Measurements from ENCODE around the gene TMEM271.

TMEM271 gene

DNA sequence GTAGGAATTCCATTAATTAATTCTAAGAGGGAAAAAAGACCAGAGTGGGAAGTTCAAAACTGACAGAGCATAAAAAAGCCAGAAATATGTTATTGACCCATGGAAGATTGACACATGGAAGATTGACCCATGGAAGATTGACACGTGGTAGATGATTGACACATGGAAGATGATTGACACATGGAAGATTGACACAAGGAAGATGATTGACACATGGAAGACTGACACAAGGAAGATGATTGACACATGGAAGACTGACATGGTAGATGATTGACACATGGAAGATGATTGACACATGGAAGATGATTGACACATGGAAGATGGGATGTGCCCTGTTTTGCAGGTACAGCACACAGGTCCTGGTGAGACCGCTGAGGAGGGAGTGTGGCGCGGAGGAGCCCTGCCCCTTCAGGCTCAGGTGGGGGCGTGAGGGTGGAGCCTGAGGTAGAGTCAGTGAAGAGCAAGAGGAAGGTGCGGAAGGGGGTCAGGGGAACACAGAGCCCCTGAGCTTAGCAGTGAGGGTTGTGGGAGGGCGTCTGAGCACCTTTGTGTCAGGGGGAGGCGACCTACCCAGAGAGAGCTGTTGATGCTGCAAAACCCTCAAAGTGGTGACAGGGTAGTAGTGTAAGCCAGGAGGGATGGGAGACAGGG lies 33.4 kb upstream of the TMEM271 start:
- TF ChIP-seq, protein P1, sequence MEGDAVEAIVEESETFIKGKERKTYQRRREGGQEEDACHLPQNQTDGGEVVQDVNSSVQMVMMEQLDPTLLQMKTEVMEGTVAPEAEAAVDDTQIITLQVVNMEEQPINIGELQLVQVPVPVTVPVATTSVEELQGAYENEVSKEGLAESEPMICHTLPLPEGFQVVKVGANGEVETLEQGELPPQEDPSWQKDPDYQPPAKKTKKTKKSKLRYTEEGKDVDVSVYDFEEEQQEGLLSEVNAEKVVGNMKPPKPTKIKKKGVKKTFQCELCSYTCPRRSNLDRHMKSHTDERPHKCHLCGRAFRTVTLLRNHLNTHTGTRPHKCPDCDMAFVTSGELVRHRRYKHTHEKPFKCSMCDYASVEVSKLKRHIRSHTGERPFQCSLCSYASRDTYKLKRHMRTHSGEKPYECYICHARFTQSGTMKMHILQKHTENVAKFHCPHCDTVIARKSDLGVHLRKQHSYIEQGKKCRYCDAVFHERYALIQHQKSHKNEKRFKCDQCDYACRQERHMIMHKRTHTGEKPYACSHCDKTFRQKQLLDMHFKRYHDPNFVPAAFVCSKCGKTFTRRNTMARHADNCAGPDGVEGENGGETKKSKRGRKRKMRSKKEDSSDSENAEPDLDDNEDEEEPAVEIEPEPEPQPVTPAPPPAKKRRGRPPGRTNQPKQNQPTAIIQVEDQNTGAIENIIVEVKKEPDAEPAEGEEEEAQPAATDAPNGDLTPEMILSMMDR (IDR thresholded peaks at IDR 0.05; ENCODE audit: insufficient read depth, low read depth, low read length, missing control alignments) = no peak
- DNase-seq (ENCODE audit: low read depth) = no peak
- H3K4me3 ChIP-seq (ENCODE audit: low read depth, low read length) = no peak overlapping the region

DNA sequence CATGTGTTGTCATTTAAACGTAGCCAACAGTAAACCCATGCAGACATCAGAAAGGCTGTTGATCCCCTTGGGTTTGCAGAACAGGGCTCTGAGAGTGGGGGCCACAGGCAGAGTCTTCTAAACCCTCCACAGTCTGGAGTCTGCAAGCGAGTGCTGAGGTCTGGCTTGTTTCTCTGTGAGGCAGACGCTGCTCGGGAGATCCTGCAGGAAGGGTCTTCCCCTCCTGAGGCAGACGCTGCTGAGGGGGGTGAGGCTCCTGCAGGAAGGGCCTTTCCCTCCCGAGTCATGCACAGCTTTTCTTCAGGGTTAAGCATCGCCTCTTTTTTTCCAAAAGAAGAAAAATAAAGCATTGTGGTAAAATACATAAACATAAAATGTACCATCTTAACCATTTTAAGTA lies 32.1 kb upstream of the TMEM271 start:
- DNase-seq (ENCODE audit: low read depth) = no peak
- TF ChIP-seq, protein P1 (IDR thresholded peaks at IDR 0.05; ENCODE audit: insufficient read depth, low read depth, low read length, missing control alignments) = no peak
- no peak overlapping the region for H3K4me3 ChIP-seq (ENCODE audit: low read depth, low read length)

DNA sequence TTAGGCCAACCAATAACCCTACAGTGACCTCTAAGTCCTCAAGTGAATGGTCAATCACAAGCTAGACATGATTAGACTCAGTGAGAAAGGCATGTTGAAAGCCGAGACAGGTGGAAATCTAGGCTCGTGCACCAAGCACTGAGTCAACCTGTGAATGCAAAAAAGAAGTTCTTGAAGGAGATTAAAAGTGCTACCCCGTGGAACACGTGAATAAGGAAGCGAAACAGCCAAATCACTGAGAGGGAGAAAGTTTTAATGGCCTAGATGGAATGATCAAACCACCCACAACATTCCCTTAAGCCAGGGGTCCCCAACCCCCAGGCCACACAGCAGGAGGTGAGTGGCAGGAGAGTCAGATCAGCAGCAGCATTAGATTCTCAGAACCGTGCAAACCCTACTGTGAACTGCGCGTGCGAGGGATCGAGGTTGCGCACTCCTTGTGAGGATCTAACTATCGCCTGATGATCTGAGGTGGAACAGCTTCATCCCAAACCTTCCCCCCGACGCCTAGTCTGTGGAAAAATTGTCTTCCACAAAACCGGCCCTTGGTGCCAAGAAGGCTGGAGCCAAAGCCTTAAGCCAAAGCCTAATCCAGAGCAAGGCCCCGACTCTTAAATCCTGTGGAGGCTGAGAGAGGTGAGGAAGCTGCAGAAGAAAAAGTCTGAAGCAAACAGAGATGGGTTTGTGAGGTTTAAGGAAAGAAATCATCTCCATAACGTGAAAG lies 29.8 kb upstream of the TMEM271 start:
- DNase-seq (ENCODE audit: low read depth) = no peak
- TF ChIP-seq, protein P1 (IDR thresholded peaks at IDR 0.05; ENCODE audit: insufficient read depth, low read depth, low read length, missing control alignments) = no peak
- H3K4me3 ChIP-seq (ENCODE audit: low read depth, low read length) = no peak overlapping the region

DNA sequence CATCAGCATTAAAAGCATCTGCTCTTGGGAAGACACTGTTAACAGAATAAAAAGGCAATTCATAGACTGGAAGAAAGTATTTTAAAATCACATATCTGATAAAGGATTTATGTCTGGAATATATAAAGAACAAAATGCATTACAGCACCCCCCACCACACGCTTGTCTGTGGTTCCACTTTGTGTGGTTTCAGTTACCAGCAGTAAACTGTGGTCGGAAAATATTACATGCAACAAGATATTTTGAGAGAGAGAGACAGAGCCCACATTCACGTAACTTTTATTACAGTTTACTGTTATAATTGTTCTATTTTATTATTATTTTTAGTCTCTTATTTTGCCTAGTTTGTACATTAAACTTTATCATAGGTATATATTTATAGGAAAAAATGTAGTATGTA lies 28.0 kb upstream of the TMEM271 start:
- DNase-seq (ENCODE audit: low read depth) = no peak
- H3K4me3 ChIP-seq (ENCODE audit: low read depth, low read length) = no peak overlapping the region
- TF ChIP-seq, protein P1 (IDR thresholded peaks at IDR 0.05; ENCODE audit: insufficient read depth, low read depth, low read length, missing control alignments) = no peak

DNA sequence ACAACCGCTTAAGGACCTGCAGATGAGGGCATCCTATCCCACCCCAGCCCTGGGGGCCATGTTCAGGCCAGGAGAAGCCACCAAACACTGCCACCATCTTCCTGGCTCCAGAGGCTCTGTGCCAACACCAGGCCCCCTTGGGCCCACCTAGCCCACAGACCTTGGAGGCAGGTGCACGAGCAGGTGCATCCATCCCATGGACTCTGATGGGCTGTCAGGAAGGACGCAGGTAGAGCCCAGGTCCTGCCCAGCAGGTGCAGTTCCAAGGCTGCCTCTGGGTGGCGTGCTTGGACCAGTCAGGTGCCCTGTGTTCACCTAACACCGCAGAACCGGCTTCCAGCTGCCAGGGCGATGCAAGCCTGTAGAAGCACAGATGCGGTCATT lies 26.5 kb upstream of the TMEM271 start:
- TF ChIP-seq, protein P1 (IDR thresholded peaks at IDR 0.05; ENCODE audit: insufficient read depth, low read depth, low read length, missing control alignments) = peak; percentile 22
- no peak for DNase-seq (ENCODE audit: low read depth)
- no peak overlapping the region for H3K4me3 ChIP-seq (ENCODE audit: low read depth, low read length)

DNA sequence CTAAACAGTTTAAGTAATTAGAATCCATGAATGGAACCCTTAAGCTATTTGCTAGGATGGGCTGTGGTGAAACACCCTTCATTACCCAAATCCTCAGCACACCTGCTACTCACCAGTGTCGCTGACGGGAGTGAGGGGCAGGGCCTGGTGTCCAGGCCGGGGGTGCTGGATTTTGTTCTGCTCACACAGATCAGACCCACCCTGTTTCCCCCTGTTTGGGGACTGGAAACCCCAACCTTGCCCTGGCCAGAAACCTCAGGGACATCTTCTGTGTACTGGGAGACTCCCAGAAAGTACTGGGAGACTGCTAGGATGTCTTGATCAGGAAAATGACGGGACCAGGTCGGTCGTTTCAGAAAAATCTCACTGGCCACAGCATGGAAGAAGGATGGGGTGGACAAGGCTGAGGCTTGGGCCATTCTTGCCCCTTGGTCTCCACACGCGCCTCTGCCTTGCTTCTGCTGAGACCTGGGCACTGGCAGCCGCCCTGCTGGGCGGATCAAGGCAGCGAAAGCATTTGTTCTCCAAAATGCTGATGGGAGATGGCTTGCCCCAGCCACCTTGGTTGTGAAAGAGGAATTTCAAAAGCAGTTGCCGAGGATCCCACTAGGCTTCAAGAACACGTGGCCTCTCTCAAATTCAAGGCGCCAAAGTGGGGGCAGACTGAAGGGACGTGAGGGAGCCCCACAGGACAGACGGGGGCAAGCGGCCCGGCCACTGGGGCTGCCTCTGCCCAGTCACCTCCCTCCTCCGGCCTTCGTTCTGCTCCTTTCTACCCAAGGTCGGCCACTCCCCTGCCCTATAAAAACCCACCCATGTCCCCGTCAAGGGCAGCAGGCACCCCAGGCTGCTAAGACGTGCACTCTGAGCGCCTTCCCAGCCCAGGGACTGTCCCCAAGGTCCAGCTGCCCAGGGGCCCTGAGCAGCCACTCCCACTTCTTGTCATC lies 25.8 kb upstream of the TMEM271 start:
- TF ChIP-seq, protein P1 (IDR thresholded peaks at IDR 0.05; ENCODE audit: insufficient read depth, low read depth, low read length, missing control alignments) = no peak
- DNase-seq (ENCODE audit: low read depth) = no peak
- no peak overlapping the region for H3K4me3 ChIP-seq (ENCODE audit: low read depth, low read length)
